Activated T-cell treated with anti-CD3 and anti-CD28 coated beads, Interleukin-2, amount 50 U/mL, for 72 hours (primary cell): ENCODE results near the gene LGALS1. TPM values are rescaled to one million over a fixed set of nuclear protein-coding genes. Genes with fewer than 3 reads are reported as not detected.
A peak's percentile ranks its signal among the peaks of the same experiment; 100 is the strongest.
"Not testable (repeated sequence)": the region's sequence is repeated elsewhere in the genome, so short reads cannot be mapped to it uniquely, and the experiment has no call there.

Source experiments
- ATAC-seq, 2 donors: fragments of 150-1000 bp; cut with Tn5 transposase; replicated peaks in 1 of 2; 2 replicates each; pipeline ENCODE4 v1.10.0; 2021; ENCODE audit warnings: moderate library complexity in 2 of 2, mild to moderate bottlenecking in 1 of 2
- DNase-seq, 2 donors: peaks; one replicate each; pipeline ENCODE4 v3.0.0; 2021 to 2022; ENCODE audit warnings: mixed read lengths in 1 of 2
- H3K27ac Mint-ChIP-seq: one replicate; pipeline ENCODE4 v1.8.0; 2022; ENCODE audit warnings: mild to moderate bottlenecking, moderate library complexity, mixed read lengths
- H3K27me3 Mint-ChIP-seq: one replicate; pipeline ENCODE4 v1.8.0; 2022; ENCODE audit warnings: low read depth, mixed read lengths
- H3K36me3 Mint-ChIP-seq, 2 donors: one replicate each; pipeline ENCODE4 v1.8.0; 2022; ENCODE audit warnings: mixed read lengths in 2 of 2, mild to moderate bottlenecking in 1 of 2; ENCODE audit not compliant: insufficient read depth in 2 of 2
- H3K4me1 Mint-ChIP-seq: one replicate; pipeline ENCODE4 v1.8.0; 2022; ENCODE audit warnings: low read depth, mixed read lengths
- H3K4me3 Mint-ChIP-seq, 2 donors: one replicate each; pipeline ENCODE4 v1.8.0; 2022; ENCODE audit warnings: mild to moderate bottlenecking in 2 of 2, mixed read lengths in 2 of 2, moderate library complexity in 2 of 2
- H3K9me3 Mint-ChIP-seq, 2 donors: one replicate each; pipeline ENCODE4 v1.8.0; 2022; ENCODE audit warnings: mixed read lengths in 2 of 2
- total RNA-seq, 2 donors: library from RNA; stranded (reverse); gene quantifications; one replicate each; pipeline ENCODE4 v1.2.3, GENCODE V29; 2022

LGALS1 gene
- total RNA-seq, 2 donors from 2014 or later = 303 to 803 TPM

DNA sequence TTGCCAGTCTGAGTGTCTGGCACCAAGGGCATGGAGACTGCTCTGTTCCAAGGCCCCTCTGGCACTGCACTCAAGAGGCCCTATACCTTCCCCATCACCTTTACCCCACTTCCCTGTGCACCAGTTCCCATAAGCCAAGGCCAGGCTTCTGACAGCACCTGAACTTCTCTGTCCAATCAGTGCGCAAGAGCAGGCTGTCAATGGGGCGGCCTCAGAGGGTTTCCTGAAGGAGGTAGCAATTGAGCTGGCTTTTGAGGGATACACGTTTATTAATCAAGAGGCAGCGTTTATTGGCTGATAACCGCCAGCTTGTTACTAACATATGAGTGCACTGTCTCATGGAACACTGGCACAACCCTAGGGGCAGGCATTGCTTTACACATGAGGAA, 33.9 kb upstream of the LGALS1 start:
- Mint-ChIP-seq H3K9me3 (no peaks in the 10 kb centered on the region), H3K27me3 (no peaks in the 10 kb centered on the region), H3K4me1 (peaks cover 44% of the 10 kb centered on the region), H3K4me3 (peak overlapping the region; percentile 87 to 95), H3K36me3 (peaks cover 5 to 15% of the 10 kb centered on the region in 2 donors), H3K27ac (peak overlapping the region; percentile 33)
- no peak for DNase-seq
- ATAC-seq = no peak

DNA sequence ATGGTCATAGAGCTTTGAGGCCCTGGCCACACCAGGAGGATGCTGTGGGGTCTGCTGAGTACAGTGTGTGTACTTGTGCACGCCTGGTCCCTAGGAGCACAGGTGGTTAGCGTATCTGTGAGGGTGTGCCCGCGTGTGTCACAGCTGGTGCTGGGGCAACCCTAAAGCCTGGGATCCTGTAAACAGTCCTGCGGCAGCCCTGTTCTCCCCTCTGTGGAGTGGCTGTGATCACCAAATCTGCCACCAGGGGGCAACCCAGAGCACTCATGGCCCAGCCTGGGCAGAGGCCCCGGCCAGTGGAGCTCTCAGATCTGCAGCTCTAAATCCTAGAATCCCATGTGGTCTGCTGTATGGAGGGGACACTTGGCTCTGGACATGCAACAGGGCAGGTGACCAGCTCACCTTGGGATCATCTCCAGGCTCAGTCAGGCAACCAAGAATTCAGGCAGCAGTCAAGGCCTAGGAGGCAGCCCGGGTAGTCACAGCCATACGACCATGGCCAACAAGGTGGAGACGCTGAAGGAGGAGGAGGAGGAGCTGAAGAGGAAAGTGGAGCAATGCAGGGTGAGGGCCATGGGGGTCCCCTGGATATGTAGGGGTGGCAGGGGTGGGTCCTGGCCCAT, 32.1 kb upstream of the LGALS1 start:
- H3K9me3 Mint-ChIP-seq = no peaks in the 10 kb centered on the region
- DNase-seq (peak; percentile 86 to 90), ATAC-seq (peak; percentile 69 to 71)
- peak overlapping the region; percentile 90 for H3K27ac Mint-ChIP-seq
- H3K4me1 Mint-ChIP-seq = peaks cover 30% of the 10 kb centered on the region
- peak overlapping the region; percentile 42 to 45 for H3K4me3 Mint-ChIP-seq
- no peaks in the 10 kb centered on the region for H3K27me3 Mint-ChIP-seq
- peaks cover 5 to 18% of the 10 kb centered on the region in 2 donors for H3K36me3 Mint-ChIP-seq

DNA sequence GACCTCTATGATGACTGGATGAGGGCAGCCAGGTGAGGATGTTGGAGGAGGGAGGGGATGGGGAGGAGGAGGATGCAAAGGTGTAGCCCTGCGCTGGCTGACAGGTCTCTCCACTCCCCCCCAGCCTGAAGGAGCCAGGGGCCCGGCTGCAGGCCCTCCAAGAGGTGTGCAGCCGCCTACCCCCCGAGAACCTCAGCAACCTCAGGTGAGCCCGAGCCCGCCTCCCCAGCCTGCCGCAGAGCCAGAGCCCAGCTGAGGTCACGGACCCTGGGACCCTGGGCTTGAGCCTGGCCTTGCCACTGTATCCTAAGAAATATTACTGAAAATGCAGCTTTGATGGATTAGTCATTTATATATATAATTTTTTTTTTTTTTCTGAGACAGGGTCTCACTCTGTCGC, 28.1 kb upstream of the LGALS1 start:
- no peaks in the 10 kb centered on the region for H3K9me3 Mint-ChIP-seq
- H3K4me1 Mint-ChIP-seq = peaks cover 23% of the 10 kb centered on the region
- ATAC-seq (no peak), DNase-seq (no peak)
- no peak overlapping the region for H3K4me3 Mint-ChIP-seq
- H3K27me3 Mint-ChIP-seq = no peaks in the 10 kb centered on the region
- H3K36me3 Mint-ChIP-seq = peaks cover 5 to 30% of the 10 kb centered on the region in 2 donors
- H3K27ac Mint-ChIP-seq = no peak overlapping the region

DNA sequence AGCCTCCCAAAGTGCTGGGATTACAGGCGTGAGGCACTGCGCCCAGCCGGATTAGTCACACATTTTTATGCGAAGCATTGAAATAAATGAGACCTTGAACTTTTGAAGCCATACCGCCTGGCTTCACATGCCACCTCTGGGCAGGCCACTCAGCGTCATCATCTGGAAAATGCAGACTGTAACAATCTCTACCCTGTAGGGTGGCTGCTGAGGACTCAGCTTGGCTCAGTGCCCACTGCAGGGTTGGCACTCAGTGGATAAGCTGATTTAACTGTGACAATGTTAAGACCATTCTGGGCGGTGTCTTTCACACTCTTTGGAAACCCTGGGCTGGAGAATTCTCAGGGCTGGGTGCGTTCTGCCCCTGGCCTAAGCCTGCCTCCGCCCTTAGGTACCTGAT, 27.5 kb upstream of the LGALS1 start:
- H3K4me3 Mint-ChIP-seq = no peak overlapping the region
- H3K9me3 Mint-ChIP-seq = no peaks in the 10 kb centered on the region
- DNase-seq = no peak
- ATAC-seq = no peak
- no peak overlapping the region for H3K27ac Mint-ChIP-seq
- H3K4me1 Mint-ChIP-seq = peaks cover 17% of the 10 kb centered on the region
- peaks cover 5 to 30% of the 10 kb centered on the region in 2 donors for H3K36me3 Mint-ChIP-seq
- no peaks in the 10 kb centered on the region for H3K27me3 Mint-ChIP-seq

DNA sequence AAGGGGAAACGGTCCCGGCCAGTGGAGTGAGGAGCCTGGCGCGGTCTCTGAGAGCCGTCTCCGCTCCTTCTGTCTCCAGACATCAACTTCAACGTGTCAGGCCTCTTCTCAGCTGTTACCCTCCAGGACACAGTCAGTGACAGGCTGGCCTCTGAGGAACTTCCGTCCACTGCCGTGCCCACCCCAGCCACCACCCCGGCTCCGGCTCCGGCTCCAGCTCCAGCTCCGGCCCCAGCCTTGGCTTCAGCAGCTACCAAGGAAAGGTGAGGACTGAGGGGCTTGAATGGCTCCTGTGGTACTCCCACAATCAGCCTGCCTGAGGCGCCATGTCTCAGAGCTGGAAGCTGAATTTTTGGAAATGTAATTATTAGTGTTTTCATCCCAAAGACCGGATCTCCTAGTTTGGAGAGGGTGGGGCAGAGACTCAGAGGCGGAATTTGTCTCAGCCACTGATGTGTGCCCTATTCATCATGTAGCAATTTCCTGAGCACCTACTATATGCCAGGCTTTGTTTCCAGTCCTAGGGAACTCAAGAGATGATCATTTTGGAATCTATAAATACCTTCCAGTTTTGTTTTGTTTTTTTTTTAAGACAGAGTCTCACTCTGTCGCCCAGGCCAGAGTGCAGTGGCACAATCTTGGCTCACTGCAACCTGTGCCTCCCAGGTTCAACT, 24.8 kb upstream of the LGALS1 start:
- Mint-ChIP-seq H3K4me3 (no peak overlapping the region), H3K9me3 (no peaks in the 10 kb centered on the region), H3K4me1 (no peaks in the 10 kb centered on the region), H3K27me3 (no peaks in the 10 kb centered on the region), H3K36me3 (peaks cover 4 to 24% of the 10 kb centered on the region in 2 donors), H3K27ac (no peak overlapping the region)
- DNase-seq (no peak), ATAC-seq (no peak)

DNA sequence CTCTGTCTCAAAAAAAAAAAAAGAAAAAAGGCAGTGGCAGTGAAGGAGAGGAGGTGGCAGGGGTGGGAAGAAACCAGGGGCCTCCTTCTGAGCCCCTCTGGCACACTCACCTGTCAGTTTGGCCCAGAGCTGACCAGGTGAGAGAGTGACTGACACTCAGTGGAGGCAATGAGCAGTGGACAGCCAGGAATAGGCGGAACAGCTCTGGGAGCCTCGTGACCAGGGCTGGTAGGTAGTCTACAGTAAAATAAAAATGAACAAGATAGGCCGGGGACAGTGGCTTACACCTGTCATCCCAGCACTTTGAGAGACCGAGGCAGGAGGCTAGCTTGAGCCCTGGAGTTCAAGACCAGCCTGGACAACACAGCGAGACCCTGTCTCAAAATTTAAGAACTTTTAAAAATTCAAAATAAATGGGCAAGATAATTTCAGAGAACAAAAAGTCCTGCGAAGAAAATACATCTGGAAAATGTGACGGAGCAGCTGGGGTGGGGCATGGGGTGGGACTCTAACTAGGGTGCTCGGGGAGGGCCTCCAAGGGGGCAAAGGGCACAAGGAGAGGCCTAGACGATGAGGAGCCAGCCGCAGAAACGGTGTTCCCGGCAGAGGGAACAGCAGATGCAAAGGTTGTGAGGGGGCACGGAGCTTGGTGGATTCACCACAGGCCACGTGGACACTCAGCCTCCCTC, 20.7 kb upstream of the LGALS1 start:
- peaks cover 15% of the 10 kb centered on the region for H3K4me1 Mint-ChIP-seq
- peak overlapping the region; percentile 38 for H3K27ac Mint-ChIP-seq
- no peak for ATAC-seq
- peaks cover 2 to 12% of the 10 kb centered on the region in 2 donors for H3K36me3 Mint-ChIP-seq
- no peaks in the 10 kb centered on the region for H3K27me3 Mint-ChIP-seq
- no peak for DNase-seq
- no peak overlapping the region for H3K4me3 Mint-ChIP-seq
- H3K9me3 Mint-ChIP-seq = no peaks in the 10 kb centered on the region

DNA sequence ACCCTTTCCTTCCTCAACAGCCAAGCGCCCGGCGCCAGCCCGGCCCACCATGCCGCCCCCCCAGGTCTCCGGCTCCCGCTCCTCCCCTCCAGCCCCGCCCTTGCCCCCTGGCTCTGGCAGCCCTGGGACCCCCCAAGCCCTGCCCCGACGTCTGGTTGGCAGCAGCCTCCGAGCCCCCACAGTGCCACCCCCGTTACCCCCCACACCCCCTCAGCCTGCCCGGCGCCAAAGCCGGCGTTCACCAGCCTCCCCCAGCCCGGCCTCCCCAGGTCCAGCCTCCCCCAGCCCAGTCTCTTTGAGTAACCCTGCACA, 20.2 kb upstream of the LGALS1 start:
- no peak overlapping the region for H3K27ac Mint-ChIP-seq
- no peak for ATAC-seq
- H3K4me3 Mint-ChIP-seq = no peak overlapping the region
- no peak for DNase-seq
- peaks cover 20% of the 10 kb centered on the region for H3K4me1 Mint-ChIP-seq
- H3K9me3 Mint-ChIP-seq = no peaks in the 10 kb centered on the region
- H3K27me3 Mint-ChIP-seq = no peaks in the 10 kb centered on the region
- H3K36me3 Mint-ChIP-seq = peaks cover 2 to 11% of the 10 kb centered on the region in 2 donors

DNA sequence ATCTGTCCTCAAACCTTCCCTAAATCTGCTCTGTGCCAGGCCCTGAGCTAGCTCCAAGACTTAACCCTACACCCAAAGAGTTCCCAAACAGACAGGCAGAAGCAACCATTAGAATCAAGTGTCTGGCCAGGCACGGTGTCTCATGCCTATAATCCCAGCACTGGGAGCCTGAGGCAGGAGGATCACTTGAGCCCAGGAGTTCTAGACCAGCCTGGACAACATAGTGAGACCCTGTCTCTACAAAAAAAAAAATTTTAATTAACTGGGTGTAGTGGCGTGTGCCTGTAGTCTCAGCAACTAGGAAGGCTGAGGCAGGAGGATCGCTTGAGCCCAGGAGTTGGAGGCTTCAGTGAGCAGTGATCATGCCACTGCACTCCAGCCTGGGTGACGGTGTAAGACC, 18.9 kb upstream of the LGALS1 start:
- H3K27ac Mint-ChIP-seq = peak overlapping the region; percentile 61
- DNase-seq, H3K36me3 Mint-ChIP-seq, ATAC-seq, H3K27me3 Mint-ChIP-seq, H3K9me3 Mint-ChIP-seq: not testable (repeated sequence)
- peak overlapping the region in 1 of 2 donors; percentile 15 for H3K4me3 Mint-ChIP-seq
- peaks cover 34% of the 10 kb centered on the region for H3K4me1 Mint-ChIP-seq

DNA sequence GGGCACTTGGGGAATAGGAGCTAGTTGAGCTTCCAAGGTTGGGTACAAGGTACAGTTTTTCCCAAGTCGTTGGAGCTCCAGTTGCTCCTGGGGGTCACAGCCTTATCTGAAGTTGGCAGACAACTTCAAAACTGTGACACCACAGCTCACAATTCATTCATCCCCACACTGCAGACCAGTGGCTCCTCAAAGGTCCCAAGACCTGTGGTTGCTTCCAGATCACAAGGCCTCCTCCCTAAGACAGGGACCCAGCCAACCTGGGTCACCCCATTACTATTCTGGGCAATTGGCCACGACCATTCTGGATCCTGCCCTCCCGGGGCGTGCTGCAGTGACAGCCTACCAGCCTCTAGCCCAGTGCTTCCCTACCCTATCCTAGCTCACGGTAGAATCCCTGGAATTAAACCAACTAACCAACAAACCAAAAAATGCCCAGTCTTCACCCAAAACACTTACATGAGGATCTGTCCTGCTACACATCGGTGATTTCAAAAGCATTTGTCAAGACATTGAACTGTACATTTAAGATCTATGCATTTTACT, 17.8 kb upstream of the LGALS1 start:
- Mint-ChIP-seq H3K27ac (peak overlapping the region; percentile 82), H3K4me1 (peaks cover 43% of the 10 kb centered on the region), H3K4me3 (peak overlapping the region; percentile 86 to 89)

DNA sequence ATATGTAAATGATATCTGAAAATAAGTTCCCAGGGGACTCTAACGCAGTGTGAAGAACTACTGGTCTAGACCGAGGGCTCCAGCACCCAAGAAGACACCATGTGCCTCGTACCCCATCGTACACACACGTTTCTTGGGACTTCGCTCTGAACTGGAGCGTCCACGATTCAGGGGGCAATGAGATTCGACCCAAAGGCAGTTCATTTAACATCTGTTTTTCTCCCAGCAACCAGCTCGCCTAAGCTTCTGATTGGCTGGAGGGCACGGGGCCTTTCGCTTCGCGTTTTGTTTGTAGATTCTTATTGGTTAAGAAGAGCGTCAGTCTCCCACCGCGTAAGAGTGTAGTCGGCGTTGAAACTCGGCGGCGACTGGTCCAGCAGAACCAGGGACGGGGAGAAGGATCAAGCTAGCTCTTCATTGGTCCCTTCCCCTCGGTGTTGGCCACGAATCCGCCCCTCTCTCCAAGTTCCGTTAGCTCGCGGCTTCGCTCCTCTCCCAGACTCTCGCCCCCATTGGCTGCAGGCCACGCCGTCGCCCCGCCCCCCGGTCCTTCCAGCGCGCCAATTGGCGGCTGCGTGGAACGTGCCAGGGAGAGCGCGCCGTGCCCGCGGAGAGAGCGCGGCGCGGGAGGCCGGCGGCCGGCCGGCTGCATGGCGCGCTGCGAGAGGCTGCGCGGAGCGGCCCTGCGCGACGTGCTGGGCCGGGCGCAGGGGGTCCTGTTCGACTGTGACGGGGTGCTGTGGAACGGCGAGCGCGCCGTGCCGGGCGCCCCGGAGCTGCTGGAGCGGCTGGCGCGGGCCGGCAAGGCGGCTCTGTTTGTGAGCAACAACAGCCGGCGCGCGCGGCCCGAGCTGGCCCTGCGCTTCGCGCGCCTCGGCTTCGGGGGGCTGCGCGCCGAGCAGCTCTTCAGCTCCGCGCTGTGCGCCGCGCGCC, 17.0 kb upstream of the LGALS1 start, which contains the start of gene PDXP:
Gene PDXP (plus strand): TSS at position 591 of the 933 bp plus-strand sequence. CDS start 60 bp downstream, at position 651.
- peak; percentile 95 to 96 for ATAC-seq
- peak within 1 kb of the TSS; percentile 82 for H3K27ac Mint-ChIP-seq
- H3K27me3 Mint-ChIP-seq = no peaks in the 10 kb centered on the region
- H3K9me3 Mint-ChIP-seq = no peaks in the 10 kb centered on the region
- H3K36me3 Mint-ChIP-seq = peaks cover 0 to 4% of the 10 kb centered on the region in 2 donors
- peak within 1 kb of the TSS; percentile 89 to 91 for H3K4me3 Mint-ChIP-seq
- peak; percentile 99 for DNase-seq
- peaks cover 43% of the 10 kb centered on the region for H3K4me1 Mint-ChIP-seq

More for the DNA sequence above, 17.8 kb upstream of the LGALS1 start:
- DNase-seq (no peak), ATAC-seq (no peak)
- H3K27me3 Mint-ChIP-seq = no peaks in the 10 kb centered on the region
- no peaks in the 10 kb centered on the region for H3K9me3 Mint-ChIP-seq
- H3K36me3 Mint-ChIP-seq = peaks cover 4% of the 10 kb centered on the region in 2 donors

DNA sequence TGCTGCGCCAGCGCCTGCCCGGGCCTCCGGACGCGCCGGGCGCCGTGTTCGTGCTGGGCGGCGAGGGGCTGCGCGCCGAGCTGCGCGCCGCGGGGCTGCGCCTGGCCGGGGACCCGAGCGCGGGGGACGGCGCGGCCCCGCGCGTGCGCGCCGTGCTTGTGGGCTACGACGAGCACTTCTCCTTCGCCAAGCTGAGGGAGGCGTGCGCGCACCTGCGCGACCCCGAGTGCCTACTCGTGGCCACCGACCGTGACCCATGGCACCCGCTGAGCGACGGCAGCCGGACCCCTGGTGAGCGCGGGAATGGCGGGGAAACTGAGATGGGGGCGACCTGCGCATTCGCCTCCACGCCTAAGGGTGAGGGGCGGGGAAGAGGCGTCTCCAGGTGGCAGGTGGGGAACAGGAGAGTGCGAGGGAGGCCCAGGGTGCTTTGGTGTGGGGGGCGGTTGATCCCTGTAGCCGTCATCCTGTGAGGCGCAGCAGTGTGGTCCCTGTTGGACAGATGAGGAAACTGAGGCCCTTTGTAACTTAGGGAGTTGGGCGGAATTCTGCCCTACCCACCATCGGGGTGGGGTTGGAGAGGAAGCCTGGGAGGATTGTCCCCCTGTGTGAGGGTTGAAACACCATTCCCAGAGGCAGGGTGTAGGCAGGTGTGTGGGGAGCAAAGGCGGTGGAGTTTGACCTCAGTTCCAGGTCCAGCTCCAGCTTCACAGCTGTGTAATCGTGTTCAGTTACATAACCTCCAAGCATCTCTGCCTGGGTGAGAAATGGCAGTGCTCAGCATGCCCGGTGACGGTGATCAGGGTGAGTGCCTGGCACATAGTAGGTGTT, 16.2 kb upstream of the LGALS1 start:
- Mint-ChIP-seq H3K4me1 (peaks cover 43% of the 10 kb centered on the region), H3K36me3 (peaks cover 0 to 2% of the 10 kb centered on the region in 2 donors), H3K4me3 (peak overlapping the region; percentile 89 to 91), H3K27ac (peak overlapping the region; percentile 76), H3K9me3 (no peaks in the 10 kb centered on the region), H3K27me3 (no peaks in the 10 kb centered on the region)
- DNase-seq = peak; percentile 27 to 44
- ATAC-seq = peak; percentile 6 to 15
